IMR-90 (cell line): ENCODE measurements around the gene U2SURP. TPM values are rescaled to one million over a fixed set of nuclear protein-coding genes. Genes with fewer than 3 reads are reported as not detected.

Experiments
- ATAC-seq: fragments of 200-7000 bp; cut with Tn5 transposase; 2 replicates; pipeline ENCODE4 v1.9.1; 2020; ENCODE audit warnings: low read depth, mild to moderate bottlenecking, moderate library complexity
- BruUV-seq: library from RNA; stranded (reverse); fragments of 400-500 nt; replicated peaks from 2 replicates; lab custom pipeline; 2021; lab: Mats Ljungman, UMichigan
- CTCF ChIA-PET: fragments of 300-600 bp; formaldehyde crosslinking; extraction: SDS; loops from one replicate; lab custom pipeline; 2021; ENCODE audit warnings: antibody characterized with exemption; lab: Yijun Ruan, JAX
- POLR2A ChIA-PET: fragments of 300-600 bp; sonication (Branson Sonifier 250); formaldehyde crosslinking; loops from one replicate; lab custom pipeline; 2022; ENCODE audit warnings: antibody characterized with exemption; ENCODE audit not compliant: unreplicated experiment; lab: Charles Lee
- DNase-seq: peaks from one replicate; pipeline ENCODE4 v3.0.0; 2013
- H2AFZ ChIP-seq: replicated peaks from 2 replicates; pipeline ENCODE3; 2013; ENCODE audit warnings: low read length, mild to moderate bottlenecking; ENCODE audit not compliant: poor library complexity
- H2AK5ac ChIP-seq: 2 replicates; pipeline ENCODE4 v1.6.1; 2013; ENCODE audit warnings: low read depth, low read length, inconsistent platforms
- H2AK9ac ChIP-seq: replicated peaks from 2 replicates; pipeline ENCODE3; 2013; ENCODE audit warnings: mild to moderate bottlenecking, low read depth, low read length, moderate library complexity; ENCODE audit not compliant: poor library complexity
- H2BK120ac ChIP-seq: 2 replicates; pipeline ENCODE4 v1.6.1; 2013; ENCODE audit warnings: low read depth, low read length, inconsistent platforms
- H2BK15ac ChIP-seq: 3 replicates; pipeline ENCODE4 v1.6.1; 2013; ENCODE audit warnings: low read depth, low read length, inconsistent platforms
- H2BK20ac ChIP-seq: 2 replicates; pipeline ENCODE4 v1.6.1; 2013; ENCODE audit warnings: low read depth, mild to moderate bottlenecking, inconsistent platforms, low read length, moderate library complexity
- H2BK5ac ChIP-seq: 2 replicates; pipeline ENCODE4 v1.6.1; 2013; ENCODE audit warnings: mild to moderate bottlenecking, low read depth, low read length, inconsistent platforms; ENCODE audit not compliant: poor library complexity, severe bottlenecking
- H3K14ac ChIP-seq: replicated peaks from 2 replicates; pipeline ENCODE4 v1.6.1; 2013; ENCODE audit warnings: low read depth, low read length, inconsistent platforms
- H3K18ac ChIP-seq: 2 replicates; pipeline ENCODE4 v1.6.1; 2013; ENCODE audit warnings: low read depth, low read length, control low read depth
- H3K23ac ChIP-seq: 2 replicates; pipeline ENCODE4 v1.6.1; 2013; ENCODE audit warnings: low read depth, low read length, inconsistent platforms
- H3K27ac ChIP-seq: 2 replicates; pipeline ENCODE4 v1.5.1; 2013; ENCODE audit warnings: mild to moderate bottlenecking, control low read depth, low read length; ENCODE audit not compliant: insufficient read depth
- H3K27me3 ChIP-seq: 2 replicates; pipeline ENCODE4 v1.6.1; 2013; ENCODE audit warnings: low read length; ENCODE audit not compliant: control insufficient read depth, insufficient read depth
- H3K36me3 ChIP-seq: 2 replicates; pipeline ENCODE4 v1.6.1; 2013; ENCODE audit warnings: low read length, mixed read lengths; ENCODE audit not compliant: control insufficient read depth, insufficient read depth
- H3K4ac ChIP-seq: 2 replicates; pipeline ENCODE4 v1.6.1; 2013; ENCODE audit warnings: low read depth, low read length, inconsistent platforms
- H3K4me1 ChIP-seq: 2 replicates; pipeline ENCODE4 v1.6.1; 2013; ENCODE audit warnings: low read length, mixed read lengths; ENCODE audit not compliant: control insufficient read depth, insufficient read depth
- H3K4me2 ChIP-seq: 2 replicates; pipeline ENCODE4 v1.6.1; 2013; ENCODE audit warnings: low read depth, mild to moderate bottlenecking, control low read depth, low read length, moderate library complexity
- H3K4me3 ChIP-seq: 2 replicates; pipeline ENCODE4 v1.5.1; 2013; ENCODE audit warnings: low read depth, mild to moderate bottlenecking, control low read depth, low read length, moderate library complexity; ENCODE audit not compliant: insufficient read depth
- H3K56ac ChIP-seq: 2 replicates; pipeline ENCODE4 v1.6.1; 2013; ENCODE audit warnings: low read length, inconsistent platforms; ENCODE audit not compliant: insufficient read depth; ENCODE audit errors: extremely low read depth
- H3K79me1 ChIP-seq, 2 experiments: 2 replicates each; pipeline ENCODE4 v1.6.1; 2013; ENCODE audit warnings: low read length in 2 of 2, inconsistent platforms in 1 of 2, low read depth in 1 of 2
- H3K9ac ChIP-seq: 2 replicates; pipeline ENCODE4 v1.6.1; 2013; ENCODE audit warnings: low read depth, low read length, control low read depth
- H3K9me1 ChIP-seq: 2 replicates; pipeline ENCODE4 v1.6.1; 2013; ENCODE audit warnings: low read length, inconsistent platforms; ENCODE audit not compliant: insufficient read depth
- H3K9me3 ChIP-seq: 2 replicates; pipeline ENCODE4 v1.6.1; 2013; ENCODE audit warnings: low read length; ENCODE audit not compliant: control insufficient read depth, insufficient read depth
- H4K20me1 ChIP-seq: 2 replicates; pipeline ENCODE4 v1.6.1; 2013; ENCODE audit warnings: low read length, inconsistent platforms; ENCODE audit not compliant: insufficient read depth
- H4K5ac ChIP-seq: 2 replicates; pipeline ENCODE4 v1.6.1; 2013; ENCODE audit warnings: mild to moderate bottlenecking, low read depth, low read length, control low read depth
- H4K8ac ChIP-seq, 2 experiments: 2 replicates each; pipeline ENCODE4 v1.6.1; 2013; ENCODE audit warnings: low read depth in 2 of 2, low read length in 2 of 2, control low read depth in 1 of 2, inconsistent platforms in 1 of 2
- H4K91ac ChIP-seq: 2 replicates; pipeline ENCODE4 v1.6.1; 2013; ENCODE audit warnings: low read depth, low read length, inconsistent platforms; ENCODE audit not compliant: insufficient read depth
- BHLHE40 ChIP-seq: fragments of 150-350 bp; IDR thresholded peaks from 2 replicates; pipeline ENCODE4 v1.6.1; 2016; ENCODE audit warnings: mild to moderate bottlenecking, low read depth, low read length
- CEBPB ChIP-seq: IDR thresholded peaks from 2 replicates; pipeline ENCODE4 v1.6.1; 2012; ENCODE audit warnings: low read depth, low read length, improper control_type of control experiment
- CTCF ChIP-seq: conservative IDR thresholded peaks from 2 replicates; pipeline ENCODE4 v1.5.1; 2012; ENCODE audit warnings: mild to moderate bottlenecking, low read depth, low read length, improper control_type of control experiment
- ELK1 ChIP-seq: fragments of 150-350 bp; IDR thresholded peaks from 2 replicates; pipeline ENCODE4 v1.6.1; 2016; ENCODE audit warnings: low read depth, mild to moderate bottlenecking, low read length, moderate library complexity, borderline replicate concordance
- FOS ChIP-seq: fragments of 150-350 bp; IDR thresholded peaks from 2 replicates; pipeline ENCODE4 v1.6.1; 2016; ENCODE audit warnings: low read depth, low read length
- MAZ ChIP-seq: IDR thresholded peaks from 2 replicates; pipeline ENCODE4 v1.6.1; 2012; ENCODE audit warnings: low read depth, mild to moderate bottlenecking, low read length, improper control_type of control experiment, moderate library complexity, borderline replicate concordance
- MXI1 ChIP-seq: IDR thresholded peaks from 2 replicates; pipeline ENCODE4 v1.6.1; 2012; ENCODE audit warnings: low read depth, mild to moderate bottlenecking, low read length, moderate library complexity, borderline replicate concordance
- NFE2L2 ChIP-seq: fragments of 150-350 bp; IDR thresholded peaks from 2 replicates; pipeline ENCODE4 v1.6.1; 2016; ENCODE audit warnings: low read depth, mild to moderate bottlenecking, low read length
- RCOR1 ChIP-seq: IDR thresholded peaks from 2 replicates; pipeline ENCODE4 v1.6.1; 2012; ENCODE audit warnings: mild to moderate bottlenecking, low read length, improper control_type of control experiment; ENCODE audit not compliant: insufficient replicate concordance
- RFX5 ChIP-seq: IDR thresholded peaks from 2 replicates; pipeline ENCODE4 v1.8.0; 2012; ENCODE audit warnings: low read depth, mild to moderate bottlenecking, low read length, moderate library complexity
- USF2 ChIP-seq: fragments of 150-350 bp; IDR thresholded peaks from 2 replicates; pipeline ENCODE4 v1.6.1; 2017; ENCODE audit warnings: mild to moderate bottlenecking, antibody characterized with exemption, low read length, low read depth
- WGBS, 2 experiments: methylation state at CpG; one replicate each; pipeline versions ENCODE4 v1.1.5 to v1.1.7; 2013; ENCODE audit warnings: missing lambda C conversion rate in 2 of 2; ENCODE audit not compliant: insufficient read length in 1 of 2; ENCODE audit errors: extremely low coverage in 2 of 2; 5-methylcytosine and 5-hydroxymethylcytosine counted together
- dilution Hi-C: fragments of 300-500 bp; cut with HindIII; formaldehyde crosslinking; loops from one replicate; pipeline ENCODE4 v1.14.3; 2018; ENCODE audit warnings: low sequenced_read_pairs; ENCODE audit not compliant: unreplicated experiment
- in situ Hi-C: fragments of 300-500 bp; cut with MboI; formaldehyde crosslinking; loops from 3 replicates; pipeline ENCODE4 v1.14.3; 2019; ENCODE audit warnings: low sequenced_read_pairs, inconsistent platforms, mixed read lengths
- intact Hi-C: fragments of 100-400 bp; cut with micrococcal nuclease; formaldehyde crosslinking; loops from 2 replicates; pipeline ENCODE4 v1.10.0; 2022
- polyA plus RNA-seq, 3 experiments: library from polyadenylated mRNA; depleted of rRNA; stranded (reverse); fragments of >200 nt; gene quantifications; 2 replicates each; pipeline ENCODE4 v1.2.3, GENCODE V29; 2012; ENCODE audit warnings: low replicate concordance in 1 of 3
- total RNA-seq: library from RNA; depleted of rRNA; stranded (reverse); fragments of >200 nt; gene quantifications from 2 replicates; pipeline ENCODE4 v1.2.3, GENCODE V29; 2012

The U2SURP gene
- total and polyA plus RNA-seq, 2 of the 4 experiments (the other 2 are of a cell fraction): 24.8 to 29.4 TPM

- ATAC-seq: no peak
- BruUV-seq: no TSS peak
- in situ Hi-C loops: loop anchor here (5.0 kb wide), 2 partner anchors 160 to 405 kb away; no protein-coding TSS in a partner anchor
Measured at GRCh38 chr3:142992323-142992722, 9.0 kb upstream of the U2SURP start.

More at GRCh38 chr3:142992323-142992722, 9.0 kb upstream of the U2SURP start:
- Histone ChIP-seq H3K18ac (no peak overlapping the region), H2BK5ac (no peak overlapping the region), H2BK120ac (no peak overlapping the region), H2BK20ac (no peak overlapping the region), H3K9me1 (no peaks in the 10 kb centered on the region), H2AK9ac (no peak overlapping the region), H4K20me1 (no peaks in the 10 kb centered on the region), H4K91ac (no peak overlapping the region), H2AFZ (no peak overlapping the region), H3K27me3 (peaks cover 2% of the 10 kb centered on the region; the same call in 1 of the 2 replicates), H3K79me1 (no peaks in the 10 kb centered on the region), H3K27ac (no peak overlapping the region), H2BK15ac (no peak overlapping the region), H3K4me3 (no peak overlapping the region), H3K9ac (no peak overlapping the region), H3K36me3 (no peaks in the 10 kb centered on the region), H3K56ac (no peak overlapping the region), H3K23ac (no peak overlapping the region), H4K5ac (no peak overlapping the region), H2AK5ac (no peak overlapping the region), H3K14ac (no peak overlapping the region), H4K8ac (no peak overlapping the region), H3K4ac (no peak overlapping the region), H3K9me3 (no peaks in the 10 kb centered on the region), H3K4me1 (no peaks in the 10 kb centered on the region), H3K4me2 (no peak overlapping the region)
- intact Hi-C loops: no loop called here
- WGBS, 2 experiments: 70% methylated on average over 2 of the region's 7 CpGs; no CpG with 5 or more reads in 1 of the 2 experiments
- TF ChIP-seq MAZ: no peak
- no peak for TF ChIP-seq FOS
- TF ChIP-seq USF2: no peak
- TF ChIP-seq ELK1: no peak
- no peak for TF ChIP-seq CTCF
- TF ChIP-seq MXI1: no peak
- no peak for TF ChIP-seq BHLHE40
- no peak for TF ChIP-seq CEBPB
- TF ChIP-seq RCOR1: no peak
- no peak for TF ChIP-seq RFX5
- TF ChIP-seq NFE2L2: no peak
- dilution Hi-C loops: no loop called here
- ChIA-PET POLR2A (no interaction called here), CTCF (interaction anchor here (1.7 kb wide), 1 partner anchor 164 kb away, joined by 6 read pairs; no protein-coding TSS in a partner anchor)
- no peak for DNase-seq
